ENCODE data around the gene LCNL1.
"Not testable (repeated sequence)": the region's sequence is repeated elsewhere in the genome, so short reads cannot be mapped to it uniquely, and the experiment has no call there.

Gene LCNL1

GRCh38 chr9:136990242-136990911 lies 7.6 kb downstream of the LCNL1 start:
- in situ Hi-C loops (cut with HindIII; ENCODE audit: low sequenced_read_pairs) = no loop called here

- in situ Hi-C loops (cut with HindIII; ENCODE audit: low sequenced_read_pairs) = no loop called here
Measured at GRCh38 chr9:136991993-136992818, 9.4 kb downstream of the LCNL1 start, which contains the start of gene PAXX. Gene PAXX, plus strand, starts transcription at chr9:136992422. Its CDS starts 22 bp downstream, at chr9:136992444.

GRCh38 chr9:136992819-136993369 lies 10.1 kb downstream of the LCNL1 start:
- in situ Hi-C loops (cut with HindIII; ENCODE audit: low sequenced_read_pairs) = no loop called here

GRCh38 chr9:136994180-136994887 lies 11.5 kb downstream of the LCNL1 start:
- in situ Hi-C loops (cut with HindIII; ENCODE audit: low sequenced_read_pairs) = no loop called here

- in situ Hi-C loops (cut with HindIII; ENCODE audit: low sequenced_read_pairs) = no loop called here
Measured at GRCh38 chr9:136994888-136995230, 12.1 kb downstream of the LCNL1 start.

- in situ Hi-C loops (cut with HindIII; ENCODE audit: low sequenced_read_pairs) = no loop called here
Measured at GRCh38 chr9:136995362-136995761, 12.6 kb downstream of the LCNL1 start.

GRCh38 chr9:136995772-136996311 lies 13.0 kb downstream of the LCNL1 start:
- in situ Hi-C loops (cut with HindIII; ENCODE audit: low sequenced_read_pairs) = no loop called here

- in situ Hi-C loops (cut with HindIII; ENCODE audit: low sequenced_read_pairs) = no loop called here
Measured at GRCh38 chr9:136996361-136997292, 13.8 kb downstream of the LCNL1 start, which contains the start of gene CLIC3. Gene CLIC3, minus strand, starts transcription at chr9:136996568. Its CDS starts 25 bp downstream, at chr9:136996543.

- in situ Hi-C loops (cut with HindIII; ENCODE audit: low sequenced_read_pairs) = no loop called here
Measured at GRCh38 chr9:136997371-136997770, 14.6 kb downstream of the LCNL1 start.

GRCh38 chr9:136997830-136998234 lies 15.0 kb downstream of the LCNL1 start:
- in situ Hi-C loops (cut with HindIII; ENCODE audit: low sequenced_read_pairs) = no loop called here

GRCh38 chr9:137000177-137000930 lies 17.6 kb downstream of the LCNL1 start:
- in situ Hi-C loops (cut with HindIII; ENCODE audit: low sequenced_read_pairs) = no loop called here

GRCh38 chr9:137001857-137002645 lies 19.3 kb downstream of the LCNL1 start:
- in situ Hi-C loops (cut with HindIII; ENCODE audit: low sequenced_read_pairs) = no loop called here

- in situ Hi-C loops (cut with HindIII; ENCODE audit: low sequenced_read_pairs) = no loop called here
Measured at GRCh38 chr9:137002646-137003041, 19.9 kb downstream of the LCNL1 start.

- in situ Hi-C loops (cut with HindIII; ENCODE audit: low sequenced_read_pairs) = not testable (repeated sequence)
Measured at GRCh38 chr9:137004285-137004684, 21.5 kb downstream of the LCNL1 start.

GRCh38 chr9:137006116-137007003 lies 23.6 kb downstream of the LCNL1 start:
- in situ Hi-C loops (cut with HindIII; ENCODE audit: low sequenced_read_pairs) = no loop called here

GRCh38 chr9:137007108-137007815 lies 24.5 kb downstream of the LCNL1 start:
- in situ Hi-C loops (cut with HindIII; ENCODE audit: low sequenced_read_pairs) = no loop called here

- in situ Hi-C loops (cut with HindIII; ENCODE audit: low sequenced_read_pairs) = no loop called here
Measured at GRCh38 chr9:137007816-137008270, 25.1 kb downstream of the LCNL1 start.
